Neural cell (in vitro differentiated cells): ENCODE results near the gene RAD51B.

Experiments used
- CTCF ChIP-seq: fragments of 450-650 bp; IDR thresholded peaks from 2 replicates; pipeline ENCODE4 v1.5.1; 2014; ENCODE audit warnings: antibody characterized with exemption, mild to moderate bottlenecking, moderate library complexity; ENCODE audit not compliant: poor library complexity, severe bottlenecking
- RAD21 ChIP-seq: fragments of 450-650 bp; conservative IDR thresholded peaks from 2 replicates; pipeline ENCODE4 v1.6.1; 2014; ENCODE audit warnings: antibody characterized with exemption, mild to moderate bottlenecking, moderate library complexity

GRCh38 chr14:68658943-68659931, 839.7 kb downstream of the RAD51B start:
- TF ChIP-seq CTCF (no peak), RAD21 (no peak)
